Measurements from ENCODE around the gene SNX8. TPM values are rescaled to one million over a fixed set of nuclear protein-coding genes. Genes with fewer than 3 reads are reported as not detected.
"Not testable (repeated sequence)": the region's sequence is repeated elsewhere in the genome, so short reads cannot be mapped to it uniquely, and the experiment has no call there.

Gene SNX8
- total and polyA plus RNA-seq, 9 of the 15 experiments (the other 6 are each of a cell fraction or from before 2014, with no cell fraction given) = 2.7 to 51.6 (median 16.9) TPM

DNA sequence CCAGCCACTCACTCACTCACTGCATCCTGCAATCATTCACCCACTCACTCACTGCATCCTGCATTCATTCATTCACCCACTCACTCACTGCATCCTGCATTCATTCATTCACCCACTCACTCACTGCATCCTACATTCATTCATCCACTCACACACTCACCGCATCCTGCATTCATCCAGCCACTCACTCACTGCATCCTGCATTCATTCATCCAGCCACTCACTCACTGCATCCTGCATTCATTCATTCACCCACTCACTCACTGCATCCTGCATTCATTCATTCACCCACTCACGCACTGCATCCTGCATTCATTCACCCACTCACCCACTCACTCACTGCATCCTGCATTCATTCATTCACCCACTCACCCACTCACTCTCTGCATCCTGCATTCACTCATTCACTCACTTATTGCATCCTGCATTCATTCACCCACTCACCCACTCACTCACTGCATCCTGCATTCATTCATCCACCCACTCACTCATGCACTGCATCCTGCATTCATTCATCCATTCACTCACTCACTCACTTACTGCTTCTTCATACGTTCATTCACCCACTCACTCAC, 802 bp upstream of the SNX8 start (continued):
- TF ChIP-seq, protein P1, sequence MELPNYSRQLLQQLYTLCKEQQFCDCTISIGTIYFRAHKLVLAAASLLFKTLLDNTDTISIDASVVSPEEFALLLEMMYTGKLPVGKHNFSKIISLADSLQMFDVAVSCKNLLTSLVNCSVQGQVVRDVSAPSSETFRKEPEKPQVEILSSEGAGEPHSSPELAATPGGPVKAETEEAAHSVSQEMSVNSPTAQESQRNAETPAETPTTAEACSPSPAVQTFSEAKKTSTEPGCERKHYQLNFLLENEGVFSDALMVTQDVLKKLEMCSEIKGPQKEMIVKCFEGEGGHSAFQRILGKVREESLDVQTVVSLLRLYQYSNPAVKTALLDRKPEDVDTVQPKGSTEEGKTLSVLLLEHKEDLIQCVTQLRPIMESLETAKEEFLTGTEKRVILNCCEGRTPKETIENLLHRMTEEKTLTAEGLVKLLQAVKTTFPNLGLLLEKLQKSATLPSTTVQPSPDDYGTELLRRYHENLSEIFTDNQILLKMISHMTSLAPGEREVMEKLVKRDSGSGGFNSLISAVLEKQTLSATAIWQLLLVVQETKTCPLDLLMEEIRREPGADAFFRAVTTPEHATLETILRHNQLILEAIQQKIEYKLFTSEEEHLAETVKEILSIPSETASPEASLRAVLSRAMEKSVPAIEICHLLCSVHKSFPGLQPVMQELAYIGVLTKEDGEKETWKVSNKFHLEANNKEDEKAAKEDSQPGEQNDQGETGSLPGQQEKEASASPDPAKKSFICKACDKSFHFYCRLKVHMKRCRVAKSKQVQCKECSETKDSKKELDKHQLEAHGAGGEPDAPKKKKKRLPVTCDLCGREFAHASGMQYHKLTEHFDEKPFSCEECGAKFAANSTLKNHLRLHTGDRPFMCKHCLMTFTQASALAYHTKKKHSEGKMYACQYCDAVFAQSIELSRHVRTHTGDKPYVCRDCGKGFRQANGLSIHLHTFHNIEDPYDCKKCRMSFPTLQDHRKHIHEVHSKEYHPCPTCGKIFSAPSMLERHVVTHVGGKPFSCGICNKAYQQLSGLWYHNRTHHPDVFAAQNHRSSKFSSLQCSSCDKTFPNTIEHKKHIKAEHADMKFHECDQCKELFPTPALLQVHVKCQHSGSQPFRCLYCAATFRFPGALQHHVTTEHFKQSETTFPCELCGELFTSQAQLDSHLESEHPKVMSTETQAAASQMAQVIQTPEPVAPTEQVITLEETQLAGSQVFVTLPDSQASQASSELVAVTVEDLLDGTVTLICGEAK (IDR thresholded peaks at IDR 0.05) = not testable (repeated sequence)
- TF ChIP-seq, protein P1 (CRISPR knock-in tag; IDR thresholded peaks at IDR 0.05) = 0 out of 2 replicates have a peak, but pooled peaks have one; percentile 13
- TF ChIP-seq HDAC1 (IDR thresholded peaks at IDR 0.05) = peak in 1 of 2 experiments; percentile 86; a peak in 1 of 4 replicates

Measured in K562 (cell line).